GM19395 (cell line): ENCODE data around the gene LILRB1.
A peak's percentile ranks its signal among the peaks of the same experiment; 100 is the strongest.
"Not testable (repeated sequence)": the region's sequence is repeated elsewhere in the genome, so short reads cannot be mapped to it uniquely, and the experiment has no call there.

Experiments
- ATAC-seq: cut with Tn5 transposase; IDR thresholded peaks from one replicate; pipeline ENCODE4 v1.9.1; 2021; ENCODE audit warnings: mild to moderate bottlenecking, moderate library complexity; ENCODE audit not compliant: unreplicated experiment

LILRB1 gene

DNA sequence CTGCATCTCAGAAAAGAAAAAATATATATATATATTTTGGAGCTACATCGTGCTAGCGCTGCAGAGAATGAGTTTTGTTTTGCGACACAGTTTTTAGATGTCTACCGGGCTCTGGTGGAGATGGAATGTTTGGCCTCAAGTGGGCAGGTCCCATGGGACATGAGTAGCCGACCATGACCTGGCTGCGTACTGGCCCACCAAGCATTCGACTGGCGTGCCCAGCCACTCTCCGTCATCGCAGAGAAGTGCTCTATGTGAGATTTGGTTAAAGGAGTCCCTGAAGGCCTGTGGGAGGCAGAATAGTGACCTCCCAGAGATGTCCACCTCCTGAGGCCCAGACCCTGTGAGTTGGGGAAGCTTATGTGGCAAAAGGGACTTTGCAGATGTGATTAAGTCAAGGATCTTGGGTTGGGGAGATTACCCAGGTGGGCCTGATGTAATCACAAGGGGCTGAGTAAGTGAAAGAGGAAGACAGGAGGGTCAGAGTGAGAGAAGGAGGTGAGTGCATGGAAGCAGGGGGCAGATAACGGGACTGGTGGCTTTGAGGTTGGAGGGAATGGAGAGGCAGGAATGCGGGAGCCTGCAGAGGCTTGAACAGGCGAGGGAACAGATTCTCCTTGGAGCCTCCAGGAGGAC, 31.7 kb downstream of the LILRB1 start:
- ATAC-seq, result no peak

DNA sequence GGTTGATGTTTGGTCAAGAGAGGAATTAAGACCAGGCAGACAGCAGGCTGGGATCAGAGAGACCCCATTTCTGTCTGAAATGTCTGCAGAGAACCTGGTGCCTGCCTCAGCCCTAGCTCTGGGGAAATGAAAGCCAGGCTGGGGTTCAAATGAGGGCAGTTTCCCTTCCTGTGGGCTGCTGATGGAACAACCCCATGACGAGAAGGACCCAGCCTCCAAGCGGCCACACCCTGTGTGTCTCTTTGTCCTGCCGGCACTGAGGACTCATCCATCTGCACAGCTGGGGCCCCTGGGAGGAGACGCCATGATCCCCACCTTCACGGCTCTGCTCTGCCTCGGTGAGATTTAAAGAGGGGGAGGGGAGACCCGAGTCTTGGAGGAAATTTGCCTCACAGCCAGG, 32.4 kb downstream of the LILRB1 start, which contains the start of gene LILRB4:
Gene LILRB4, plus strand, starts transcription at position 256 of the 400 bp plus-strand sequence. Its CDS starts 49 bp downstream, at position 305.
- ATAC-seq, result peak; percentile 50

DNA sequence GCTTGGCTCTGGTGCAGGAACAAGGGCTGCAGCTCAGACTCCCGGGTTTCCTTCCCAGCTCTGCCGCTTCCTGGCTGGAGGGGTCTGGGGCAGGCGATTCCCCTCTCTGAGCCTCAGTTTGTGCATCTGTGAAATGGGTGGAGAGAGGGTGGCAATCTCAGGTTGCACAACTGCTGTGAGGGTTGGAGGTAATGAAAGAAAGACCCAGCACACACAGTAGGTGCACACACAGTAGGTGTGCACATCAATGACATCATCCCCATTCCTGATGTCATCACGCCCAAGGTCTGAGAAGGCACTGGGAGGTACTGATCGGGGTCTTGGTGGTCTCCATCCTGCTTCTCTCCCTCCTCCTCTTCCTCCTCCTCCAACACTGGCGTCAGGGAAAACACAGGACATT, 35.2 kb downstream of the LILRB1 start:
- ATAC-seq, result no peak

DNA sequence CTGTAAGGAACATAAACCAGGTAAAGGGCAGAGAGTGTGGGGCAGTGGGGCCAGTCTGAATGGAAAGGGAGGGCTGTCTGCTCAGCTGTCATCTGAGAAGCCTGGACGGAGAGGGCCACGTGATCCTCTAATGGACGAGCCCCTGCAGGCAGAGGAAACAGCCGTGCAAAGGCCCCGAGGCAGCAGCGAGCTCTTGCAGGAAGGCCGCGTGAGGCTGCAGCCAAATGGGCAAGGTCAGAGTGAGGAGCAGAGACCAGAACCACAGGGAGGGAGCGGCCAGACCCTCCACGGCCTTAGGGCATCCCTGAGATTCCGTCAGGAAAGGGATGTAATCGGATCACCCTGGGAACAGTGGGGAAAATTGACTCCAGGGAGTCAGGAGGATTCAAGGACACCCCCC, 36.9 kb downstream of the LILRB1 start:
- ATAC-seq, result no peak

DNA sequence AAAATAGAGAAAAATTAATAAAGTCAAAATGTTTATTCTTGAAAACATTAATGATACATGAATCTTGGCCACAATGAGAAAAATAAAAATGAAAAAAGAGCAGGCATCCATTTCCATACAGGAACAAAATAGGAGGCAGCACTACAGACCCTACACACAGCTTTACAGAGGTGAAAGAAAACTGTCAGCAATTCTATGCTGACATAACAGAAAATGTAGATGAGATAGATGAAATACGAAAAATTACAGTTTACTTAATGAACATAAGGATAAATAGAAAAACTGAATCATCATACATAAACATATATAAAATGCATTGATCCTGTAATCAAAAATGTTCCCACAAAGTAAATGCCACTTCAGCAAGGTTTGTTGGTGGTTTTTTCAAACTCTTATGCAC, 38.1 kb downstream of the LILRB1 start:
- no peak for ATAC-seq

DNA sequence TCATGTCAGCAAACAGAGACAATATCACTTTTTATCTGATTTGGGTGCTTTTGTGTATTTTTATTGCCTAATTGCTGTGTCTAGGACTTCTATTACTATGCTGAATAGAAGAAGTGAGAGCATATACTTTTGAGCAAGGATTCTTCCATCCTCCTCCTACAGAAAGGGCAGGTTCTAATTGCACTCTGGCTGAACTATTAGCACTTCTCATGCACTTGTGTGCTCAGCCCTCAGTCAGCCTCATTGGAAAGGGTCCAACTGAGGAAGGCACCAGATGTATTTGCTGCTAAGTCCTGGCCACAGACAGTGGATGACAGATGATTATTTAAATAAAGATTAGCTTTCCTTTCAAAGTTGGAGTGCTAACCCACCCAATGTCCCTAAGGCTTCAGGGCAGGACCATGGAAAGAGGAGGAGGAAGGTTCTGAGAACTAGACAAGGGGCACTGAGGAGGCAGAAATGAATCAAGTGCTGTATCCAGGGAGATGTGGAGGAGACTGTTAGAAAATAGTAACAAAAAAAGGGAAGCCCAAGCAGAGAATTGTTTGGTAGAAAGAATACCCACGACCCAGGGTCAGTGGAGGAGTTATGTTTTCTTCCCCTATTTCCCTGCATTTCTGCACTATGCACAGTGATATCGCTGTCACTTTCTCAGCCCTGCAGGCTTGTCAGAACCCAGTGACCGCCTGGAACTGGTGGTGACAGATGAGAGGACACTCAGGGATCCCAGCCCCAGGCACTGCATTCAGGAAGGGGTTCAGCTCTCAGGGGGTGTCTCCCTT, 40.5 kb downstream of the LILRB1 start:
- no peak for ATAC-seq

GRCh38 chr19:54673222-54673621, 42.9 kb downstream of the LILRB1 start:
- ATAC-seq, result no peak

GRCh38 chr19:54674021-54674617, 43.8 kb downstream of the LILRB1 start:
- no peak for ATAC-seq

- ATAC-seq, result not testable (repeated sequence)
Observed at GRCh38 chr19:54676210-54676834, 46.0 kb downstream of the LILRB1 start.

GRCh38 chr19:54677217-54677616, 46.9 kb downstream of the LILRB1 start:
- no peak for ATAC-seq

- not testable (repeated sequence) for ATAC-seq
Observed at GRCh38 chr19:54681596-54681995, 51.3 kb downstream of the LILRB1 start.

- ATAC-seq, result no peak
Observed at GRCh38 chr19:54682306-54682856, 52.1 kb downstream of the LILRB1 start.

- ATAC-seq, result no peak
Observed at GRCh38 chr19:54684527-54684926, 54.2 kb downstream of the LILRB1 start.
